CD4-positive, alpha-beta T cell treated with Interferon alpha-2 for 1 hour (primary cell): ENCODE measurements around the gene ASTN2.

Source experiments
- DNase-seq, 2 donors: peaks; one replicate each; pipeline ENCODE4 v3.0.0-alpha.2; 2020 to 2022

The ASTN2 gene

DNA sequence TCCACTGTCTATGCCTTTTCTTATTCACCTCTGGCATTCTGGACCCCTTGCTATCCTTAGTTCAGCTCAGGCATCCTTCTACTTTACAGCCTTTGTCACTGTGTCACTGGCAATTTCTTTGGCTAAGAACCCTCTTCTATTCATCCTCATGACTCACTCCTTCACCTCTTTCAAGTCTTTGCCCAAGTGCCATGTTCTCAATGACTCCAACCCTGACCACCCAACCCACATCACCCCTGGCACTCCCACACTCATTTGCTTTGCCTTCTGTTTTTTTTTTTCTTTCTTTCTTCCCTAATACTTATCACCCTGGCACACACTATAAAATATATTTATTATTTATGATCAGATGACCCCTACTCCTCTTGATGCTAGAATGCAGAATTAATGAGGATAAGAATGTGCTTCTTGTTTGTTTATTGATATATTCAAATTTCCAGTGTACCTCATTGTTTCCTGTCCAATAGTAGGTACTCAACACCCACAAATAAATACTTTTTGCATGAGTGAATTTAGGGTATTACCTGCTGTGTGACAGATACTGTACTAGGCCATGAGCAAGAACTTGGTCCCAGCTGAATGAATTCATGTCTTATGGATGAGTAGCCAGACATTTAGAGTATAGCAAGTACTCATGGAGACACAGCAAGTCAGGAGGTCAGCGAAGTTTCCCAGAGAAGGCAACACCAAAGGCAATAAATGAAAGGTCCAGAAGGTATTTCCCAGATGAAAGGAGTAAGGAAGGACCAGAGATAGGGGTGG lies 1025.1 kb downstream of the ASTN2 start:
- DNase-seq = no peak

DNA sequence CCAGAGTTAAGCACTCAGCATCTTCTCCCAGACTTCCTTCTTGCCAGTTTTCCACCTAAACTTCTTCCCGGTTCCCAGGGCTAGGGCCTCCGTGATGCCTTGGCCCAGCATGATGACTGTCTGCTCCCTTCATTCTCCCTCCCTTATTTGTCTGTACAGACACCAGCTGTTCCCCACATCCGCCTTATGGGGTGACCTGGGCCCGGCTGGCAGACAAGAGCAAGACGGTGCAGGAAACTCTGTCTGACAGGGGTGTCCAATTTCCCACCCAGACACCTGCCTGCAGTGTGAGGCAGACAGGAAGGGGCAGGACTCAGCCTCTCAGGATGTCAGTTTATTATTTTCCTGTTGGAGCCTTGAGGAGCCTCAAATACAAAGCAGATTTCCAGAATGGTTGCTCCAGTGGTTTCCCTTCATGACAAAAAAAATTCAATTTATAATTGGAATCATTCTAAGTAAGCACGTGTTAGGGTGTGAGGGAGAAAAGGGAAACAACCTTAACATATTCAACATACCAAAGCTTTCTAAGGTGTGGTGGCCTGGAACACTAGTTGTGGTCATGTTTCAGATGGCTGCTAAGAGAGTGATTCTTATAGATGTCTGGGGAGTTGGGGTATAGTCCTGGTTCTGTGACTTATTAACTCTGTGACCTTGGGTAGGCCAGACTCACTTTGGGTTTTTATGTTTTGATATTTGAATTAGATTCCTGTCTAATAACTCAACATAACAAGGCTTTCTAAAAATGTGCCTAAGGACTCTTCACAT lies 1026.7 kb downstream of the ASTN2 start:
- DNase-seq = no peak

DNA sequence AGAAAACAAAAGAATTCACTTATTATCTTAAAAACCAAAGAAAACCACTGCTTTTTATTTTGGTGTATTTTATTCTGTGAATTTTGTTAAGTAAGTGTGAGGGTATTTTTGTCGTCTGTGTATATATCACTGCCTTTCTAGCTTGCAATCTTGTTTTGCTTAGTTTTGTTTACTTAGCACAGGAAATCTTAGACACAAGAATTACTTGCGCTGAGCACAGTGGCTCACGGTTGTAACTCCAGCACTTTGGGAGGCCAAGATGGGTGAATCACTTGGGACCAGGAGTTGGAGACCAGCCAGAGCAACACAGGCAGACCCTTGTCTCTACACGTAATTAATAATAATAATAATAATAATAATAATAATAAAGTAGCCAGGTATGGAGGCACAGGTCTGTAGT lies 1030.9 kb downstream of the ASTN2 start:
- DNase-seq = no peak

DNA sequence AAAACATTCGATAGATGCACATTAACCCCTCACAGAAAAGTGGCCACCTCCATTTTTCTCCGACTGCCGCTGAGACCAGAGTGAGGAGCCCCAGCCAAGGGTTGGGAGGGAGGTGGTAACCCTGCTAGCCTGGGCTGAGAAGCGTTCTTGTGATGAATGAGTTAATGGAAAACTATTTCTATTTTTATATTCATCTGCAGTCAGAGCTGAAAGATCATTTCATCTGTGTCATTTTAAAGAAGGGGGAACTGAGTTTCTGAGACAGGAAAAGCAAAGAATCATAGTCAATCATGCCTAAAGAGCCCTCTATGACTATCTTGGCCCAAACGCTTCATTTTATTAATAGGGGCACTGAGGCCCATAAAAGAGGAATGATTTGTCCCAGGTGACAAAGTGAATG lies 1031.7 kb downstream of the ASTN2 start:
- no peak for DNase-seq

DNA sequence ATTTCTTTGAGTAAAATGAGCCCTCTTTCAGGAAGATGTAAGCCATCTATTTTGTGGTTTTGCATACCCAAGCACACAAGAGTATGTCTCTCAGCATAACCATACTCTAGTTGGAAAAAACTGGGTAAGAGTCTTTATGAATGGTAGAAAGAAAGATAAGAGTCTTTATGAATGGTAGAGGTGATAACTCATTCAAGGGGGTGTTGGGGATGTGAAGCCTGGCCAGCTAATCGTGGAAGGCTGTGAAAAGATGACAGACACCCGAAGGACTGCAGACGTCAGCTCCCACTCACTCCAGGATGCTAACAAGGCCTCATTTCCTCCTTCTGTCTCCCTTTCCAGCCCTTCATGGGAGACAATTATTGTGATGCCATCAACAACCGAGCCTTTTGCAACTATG lies 1032.8 kb downstream of the ASTN2 start:
- DNase-seq = no peak

DNA sequence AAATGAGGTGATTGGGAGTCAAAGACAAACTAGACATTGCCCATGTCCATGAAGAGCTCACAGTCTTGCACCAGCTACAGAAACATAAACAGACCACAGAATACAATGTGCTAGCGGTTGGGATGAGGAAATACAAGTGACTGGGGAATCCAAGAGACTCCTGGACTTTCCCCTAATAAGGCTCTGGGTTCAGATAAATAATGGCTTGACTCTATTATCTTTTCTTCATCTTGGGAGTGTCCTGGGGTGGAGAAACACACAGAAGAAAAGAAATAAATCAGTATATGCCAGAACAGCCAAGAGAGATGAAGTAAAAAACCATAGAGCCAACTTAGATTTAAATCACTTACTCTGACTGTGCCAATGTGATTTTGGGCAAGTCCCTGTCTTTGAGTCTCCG lies 1033.5 kb downstream of the ASTN2 start:
- no peak for DNase-seq

DNA sequence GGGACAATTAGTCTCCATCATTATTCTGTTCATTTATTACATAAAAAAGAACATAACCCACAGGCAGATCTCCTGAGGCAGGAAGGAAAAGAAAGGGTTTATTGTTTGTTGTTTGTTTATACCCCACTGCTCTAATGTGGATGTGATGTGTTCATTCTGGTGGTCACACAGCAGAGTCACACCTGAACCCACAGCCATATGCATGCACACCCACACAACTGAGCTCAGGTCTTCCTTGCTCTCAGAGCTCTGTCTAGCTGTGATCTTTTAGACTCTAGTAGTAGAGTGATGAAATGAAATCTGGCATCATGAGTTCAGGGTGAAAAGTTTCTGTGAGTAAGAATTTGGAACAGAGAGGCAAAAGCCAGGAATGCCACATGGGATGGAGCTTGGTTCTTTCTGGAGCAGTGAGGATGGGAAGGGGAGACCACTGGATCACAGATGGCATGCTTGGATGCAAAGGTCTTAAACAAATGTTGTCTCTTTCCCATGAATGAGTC lies 1034.3 kb downstream of the ASTN2 start:
- no peak for DNase-seq

DNA sequence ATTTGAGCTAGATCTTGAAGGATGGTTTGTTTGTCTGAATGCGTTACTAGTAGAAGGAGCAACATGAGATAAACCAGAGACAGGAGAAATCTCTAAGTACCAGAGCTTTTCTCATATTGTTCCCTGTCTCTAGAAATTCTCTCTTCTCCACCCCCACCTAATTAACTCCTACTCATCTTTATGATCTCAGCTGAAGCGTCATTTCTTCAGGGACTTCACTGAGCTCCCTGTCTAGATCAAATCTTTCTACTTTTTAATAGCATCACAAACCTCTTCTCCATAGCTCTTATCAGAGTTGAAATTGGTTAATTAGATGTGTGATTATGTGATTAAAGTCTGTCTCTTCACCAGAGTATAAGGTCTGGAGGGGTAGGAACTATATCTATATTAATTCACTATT lies 1035.0 kb downstream of the ASTN2 start:
- no peak for DNase-seq

DNA sequence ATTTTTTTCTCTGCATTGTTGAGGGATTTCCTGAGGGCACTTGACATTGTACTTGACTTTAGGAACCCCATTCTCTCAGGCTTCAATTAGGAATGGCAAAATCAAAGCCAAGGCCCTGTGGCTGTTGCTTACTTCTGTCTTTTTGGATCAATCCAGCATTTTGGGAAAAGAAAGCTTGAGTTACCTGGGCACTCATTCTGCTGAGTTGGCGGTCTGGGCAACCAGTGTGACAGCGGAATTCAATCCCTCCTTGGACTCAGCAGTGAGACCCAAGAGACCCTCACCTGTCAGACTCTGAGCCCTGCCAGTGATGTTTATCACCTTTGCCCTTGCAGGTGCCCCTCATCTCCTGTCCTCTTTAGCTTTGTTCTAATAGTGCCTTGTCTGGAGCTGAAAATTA lies 1036.0 kb downstream of the ASTN2 start:
- no peak for DNase-seq

DNA sequence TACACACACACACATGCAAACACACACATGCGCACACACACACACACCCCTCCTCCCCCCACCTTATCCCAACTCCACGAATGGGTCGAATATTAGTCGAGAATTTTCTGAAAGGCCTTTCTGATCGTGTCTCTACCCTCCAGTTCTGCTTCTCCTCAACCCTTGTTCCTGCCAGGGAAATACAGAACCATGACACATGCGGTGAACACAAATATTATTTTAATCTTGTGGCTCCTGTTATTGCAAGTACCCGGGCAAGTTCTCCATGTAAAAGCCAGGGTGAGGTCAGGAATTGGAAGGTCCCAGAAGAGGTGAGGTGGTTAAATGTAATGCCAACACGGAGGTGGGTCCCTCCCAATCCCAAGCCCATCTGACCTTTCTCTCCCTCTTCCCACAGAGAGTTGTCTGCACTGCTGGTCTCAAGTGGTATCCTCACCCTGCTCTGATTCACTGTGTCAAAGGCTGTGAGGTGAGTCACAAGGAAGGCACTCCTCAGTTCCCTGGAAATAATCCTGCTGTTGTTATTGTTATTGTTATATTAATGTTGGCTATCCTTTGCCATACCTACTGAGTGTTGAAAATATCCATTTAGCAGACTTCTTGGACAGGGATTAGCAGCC lies 1037.6 kb downstream of the ASTN2 start:
- no peak for DNase-seq
